T47D (cell line): ENCODE data around the gene COL1A2.
A peak's percentile ranks its signal among the peaks of the same experiment; 100 is the strongest.

ENCODE experiments used
- DNase-seq, 2 experiments: peaks; one replicate each; pipeline versions ENCODE4 v3.0.0 to v3.0.0-alpha.2; 2011 to 2012; ENCODE audit warnings: low read depth in 1 of 2, low spot score in 1 of 2
- JUND ChIP-seq: IDR thresholded peaks from 2 replicates; pipeline ENCODE4 v1.6.1; 2012; ENCODE audit warnings: low read depth
- in situ Hi-C: cut with HindIII; loops from 2 replicates; pipeline ENCODE4 v1.10.0; 2016; ENCODE audit warnings: low sequenced_read_pairs, low pct_unique_long_range_greater_than_20kb

COL1A2 gene

DNA sequence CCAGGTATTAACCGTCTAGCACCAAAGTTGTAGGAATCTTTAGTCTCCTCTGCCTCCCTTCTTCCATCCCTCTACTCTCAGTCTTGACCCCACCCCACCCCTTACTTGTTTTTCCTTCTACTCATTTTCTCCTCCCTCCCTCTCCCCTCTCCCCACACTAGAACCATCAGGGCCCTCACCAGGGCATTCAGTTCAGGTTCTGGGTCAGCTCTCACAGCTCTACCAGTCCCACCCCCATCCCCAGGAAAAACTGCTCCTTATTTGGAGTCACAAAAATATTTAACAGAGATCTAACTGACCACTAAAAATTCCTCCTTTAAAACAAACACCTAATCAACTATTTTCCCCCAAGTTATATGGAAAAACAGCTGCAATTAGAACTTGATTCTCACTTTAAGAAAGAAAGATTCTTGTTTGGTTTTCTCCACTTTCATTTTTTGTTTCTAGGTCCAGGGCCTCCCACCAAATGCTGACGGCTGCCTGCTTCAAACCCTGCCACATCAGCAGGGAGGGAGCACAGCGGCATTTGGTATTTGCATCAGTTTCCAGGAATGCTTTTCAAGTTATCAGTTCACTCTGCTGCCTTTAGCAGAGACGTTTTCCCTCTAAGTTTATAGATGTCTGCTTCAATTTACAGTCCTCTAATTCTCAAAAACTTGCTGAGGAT, 2.8 kb upstream of the COL1A2 start:
- DNase-seq: no peak
- in situ Hi-C loops: no loop called here
- TF ChIP-seq JUND: no peak

DNA sequence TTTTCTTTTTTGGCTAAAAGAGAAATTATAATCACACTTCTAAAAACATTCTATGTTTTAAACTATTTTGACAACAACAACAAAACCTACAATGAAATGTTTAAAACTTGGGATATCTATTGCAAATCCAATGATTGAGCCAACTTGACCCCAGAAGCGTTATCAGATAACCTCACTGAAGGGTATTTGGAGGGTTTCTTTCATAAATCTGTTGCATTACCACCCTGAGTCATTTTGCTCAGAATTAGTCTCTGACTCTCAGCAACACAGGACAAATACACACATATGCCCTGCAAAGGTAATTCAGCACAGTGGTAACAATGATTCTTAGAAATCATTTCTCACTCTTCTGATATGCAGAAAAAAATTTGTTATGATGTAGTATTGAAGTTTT, 2.3 kb upstream of the COL1A2 start:
- no peak for TF ChIP-seq JUND
- DNase-seq: no peak

DNA sequence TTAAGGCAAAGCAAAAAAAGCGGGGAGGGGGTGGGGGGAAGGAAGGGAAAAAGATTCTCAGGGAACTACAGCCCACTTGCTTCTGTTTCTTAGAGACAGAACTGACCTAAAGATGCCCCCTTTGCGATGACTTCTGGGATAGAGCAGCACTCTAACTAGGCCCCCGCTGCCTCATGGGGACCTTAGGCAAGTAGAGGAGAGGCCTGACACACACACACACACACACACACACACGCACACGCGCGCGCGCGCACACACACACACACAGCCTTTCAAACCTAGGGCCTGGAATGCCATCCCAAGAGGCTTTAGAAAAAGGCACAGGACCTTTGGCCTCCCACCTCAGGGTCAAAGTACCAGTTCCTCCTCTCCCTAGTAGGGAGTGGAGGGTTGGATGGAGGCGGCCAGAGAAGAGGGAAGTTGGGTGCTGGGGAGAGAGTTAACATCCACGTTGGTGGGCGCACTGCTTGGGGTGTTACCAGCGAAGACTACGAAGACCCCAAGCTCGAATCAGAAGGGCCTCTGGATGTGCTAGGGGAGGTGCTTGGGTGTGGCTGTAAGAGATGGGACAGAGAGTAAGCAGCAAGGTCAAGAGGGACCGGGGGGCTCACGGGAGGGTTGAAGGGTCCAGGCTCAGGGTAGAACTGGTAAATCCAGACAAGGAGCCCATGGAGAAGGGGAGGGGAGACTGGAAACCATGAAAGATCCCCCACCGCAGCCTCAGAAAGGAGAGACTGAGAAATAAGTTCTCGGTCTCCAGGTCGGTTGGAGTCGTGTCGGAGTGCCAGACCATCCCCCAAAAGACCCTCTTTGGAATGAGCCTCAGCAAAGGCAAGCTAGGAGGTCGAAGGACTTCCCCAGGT, 1.2 kb upstream of the COL1A2 start:
- no peak for DNase-seq
- TF ChIP-seq JUND: no peak
- in situ Hi-C loops: no loop called here

More for the DNA sequence above, 2.3 kb upstream of the COL1A2 start:
- in situ Hi-C loops: no loop called here

DNA sequence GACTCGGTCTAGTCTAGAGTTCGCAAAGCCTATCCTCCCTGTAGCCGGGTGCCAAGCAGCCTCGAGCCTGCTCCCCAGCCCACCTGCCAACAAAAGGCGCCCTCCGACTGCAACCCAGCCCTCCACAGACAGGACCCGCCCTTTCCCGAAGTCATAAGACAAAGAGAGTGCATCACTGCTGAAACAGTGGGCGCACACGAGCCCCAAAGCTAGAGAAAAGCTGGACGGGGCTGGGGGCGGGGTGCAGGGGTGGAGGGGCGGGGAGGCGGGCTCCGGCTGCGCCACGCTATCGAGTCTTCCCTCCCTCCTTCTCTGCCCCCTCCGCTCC, 622 bp upstream of the COL1A2 start:
- no peak for DNase-seq
- in situ Hi-C loops: no loop called here
- no peak for TF ChIP-seq JUND

DNA sequence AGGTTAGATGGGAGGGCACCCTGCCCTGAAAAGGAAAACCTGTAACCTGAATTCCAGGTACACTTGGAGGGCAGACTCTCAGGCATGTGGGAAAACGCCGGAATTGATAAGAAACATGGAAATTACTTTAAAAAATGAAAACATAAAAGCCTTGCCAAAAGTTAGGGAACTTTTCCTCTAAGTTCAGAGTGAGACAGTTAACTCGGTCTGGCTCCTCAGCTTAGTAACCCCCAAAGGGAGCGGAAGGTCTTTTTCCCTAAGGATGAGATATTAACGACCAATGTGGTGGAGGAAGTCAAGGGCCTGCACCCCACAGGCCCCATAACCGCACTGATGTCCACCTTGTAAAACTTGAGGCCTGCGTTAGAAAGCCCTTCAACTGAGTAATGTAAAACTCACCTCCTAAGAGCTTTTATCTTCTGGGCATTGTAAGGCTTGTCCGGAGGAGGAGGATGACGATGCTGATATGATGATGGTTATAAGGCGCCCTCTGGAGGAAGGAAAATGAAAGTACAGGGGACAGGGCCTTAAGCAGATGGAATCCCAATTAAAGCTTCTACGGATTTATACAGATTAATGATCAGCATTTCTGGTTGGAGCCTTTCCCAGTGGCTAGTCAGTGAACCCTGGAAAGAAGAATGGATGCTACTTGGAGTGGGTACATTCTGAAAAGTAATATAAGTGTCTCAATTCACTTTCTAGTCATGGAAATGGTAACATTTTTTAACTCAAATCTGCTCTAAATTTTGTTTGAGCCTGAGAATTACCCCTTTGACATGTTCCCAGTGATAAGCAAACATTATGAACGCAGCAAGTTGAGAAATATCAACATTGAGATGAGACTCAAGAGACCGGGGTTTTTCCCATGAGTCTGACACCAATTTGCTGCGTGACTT, 694 bp downstream of the COL1A2 start:
- in situ Hi-C loops: no loop called here
- TF ChIP-seq JUND: no peak
- peak; percentile 45 to 75 for DNase-seq

DNA sequence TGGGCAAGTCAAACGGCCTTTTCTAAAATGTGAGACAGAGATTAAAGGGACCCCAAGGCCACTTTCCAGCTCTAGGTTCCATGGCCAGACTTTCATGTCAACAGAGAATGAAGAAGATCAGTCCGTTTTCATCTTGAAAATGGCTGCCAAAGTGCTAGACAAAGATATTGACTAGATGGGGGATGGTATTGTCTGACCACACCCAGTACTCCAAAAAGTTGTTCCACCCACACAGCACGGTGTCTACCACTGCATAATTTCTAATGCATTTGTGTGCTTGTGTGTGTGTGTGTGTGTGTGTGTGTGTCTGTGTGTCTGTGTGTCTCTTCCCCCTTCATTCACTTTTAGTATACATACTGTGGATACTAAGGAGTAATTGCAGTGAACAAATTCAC, 1.3 kb downstream of the COL1A2 start:
- DNase-seq: no peak
- in situ Hi-C loops: no loop called here
- TF ChIP-seq JUND: no peak

DNA sequence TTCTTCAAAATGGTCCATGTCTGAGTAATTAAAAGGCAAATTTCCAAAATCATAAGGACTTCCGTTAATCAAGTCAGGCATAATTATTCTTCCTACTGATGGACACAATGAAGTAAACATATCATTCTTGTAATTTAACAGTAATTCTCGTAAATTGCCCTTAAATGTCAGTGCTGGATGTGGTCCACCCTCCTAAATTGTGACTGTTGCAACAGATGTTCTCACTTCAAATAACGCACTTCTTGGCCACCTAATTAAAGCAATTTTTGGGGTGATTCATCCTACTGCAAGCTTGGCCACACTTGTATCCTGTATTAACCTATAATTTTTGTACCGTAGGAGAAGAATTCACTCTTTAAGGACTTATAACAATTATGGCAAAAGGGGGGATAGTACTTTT, 1.9 kb downstream of the COL1A2 start:
- in situ Hi-C loops: no loop called here
- no peak for DNase-seq
- no peak for TF ChIP-seq JUND

DNA sequence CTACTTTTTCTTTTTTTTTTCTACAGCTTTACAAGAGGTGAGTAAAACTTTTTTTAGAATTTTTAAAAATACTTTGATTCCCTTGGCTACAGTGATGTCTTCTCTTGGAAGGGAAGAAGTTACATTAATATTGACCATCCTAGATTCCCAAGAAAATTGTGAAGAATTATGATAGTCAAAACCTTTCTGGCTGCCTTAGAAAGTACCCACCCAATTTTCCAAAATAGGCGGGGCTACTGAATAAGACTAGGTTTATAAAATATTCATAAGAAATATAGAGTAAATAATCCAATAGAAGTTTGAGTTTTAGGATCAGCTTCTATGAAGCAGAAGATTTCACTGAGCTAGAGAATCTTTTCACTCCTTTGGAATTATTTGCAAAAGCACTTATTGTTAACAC, 3.0 kb downstream of the COL1A2 start:
- DNase-seq: no peak
- TF ChIP-seq JUND: no peak
- in situ Hi-C loops: no loop called here

DNA sequence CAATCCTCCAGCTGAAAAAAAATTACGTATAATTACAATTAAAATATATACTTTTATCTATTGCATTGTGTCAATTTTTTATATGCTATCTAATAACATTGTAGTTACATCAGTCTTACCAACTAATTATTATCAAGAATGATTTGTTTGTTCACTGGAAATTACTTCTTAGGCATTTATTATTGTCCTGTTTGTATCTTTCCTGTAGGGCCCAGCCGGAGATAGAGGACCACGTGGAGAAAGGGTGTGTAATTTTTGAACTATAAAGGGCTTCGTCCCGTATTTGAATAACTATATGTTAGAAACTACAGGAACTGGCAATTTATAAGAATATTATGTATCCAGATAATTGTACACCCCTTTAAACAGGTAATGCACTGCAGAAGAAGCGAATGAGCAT, 4.1 kb downstream of the COL1A2 start:
- TF ChIP-seq JUND: no peak
- in situ Hi-C loops: no loop called here
- no peak for DNase-seq

DNA sequence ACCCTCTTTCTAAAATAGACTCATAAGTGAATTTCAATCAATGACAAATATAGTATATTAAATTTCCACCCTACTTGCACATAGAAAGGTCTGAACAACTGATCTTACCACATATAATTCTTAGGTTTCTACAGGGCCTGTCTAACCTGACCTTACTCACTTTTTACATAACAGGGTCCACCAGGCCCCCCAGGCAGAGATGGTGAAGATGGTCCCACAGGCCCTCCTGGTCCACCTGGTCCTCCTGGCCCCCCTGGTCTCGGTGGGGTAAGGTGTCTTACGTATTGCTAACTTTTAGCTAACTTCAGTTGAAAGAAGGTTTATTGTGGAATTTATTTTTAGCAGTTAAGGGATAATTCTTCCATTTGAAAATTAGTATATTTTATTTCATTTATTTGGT, 5.3 kb downstream of the COL1A2 start:
- no peak for TF ChIP-seq JUND
- DNase-seq: no peak
- in situ Hi-C loops: no loop called here

DNA sequence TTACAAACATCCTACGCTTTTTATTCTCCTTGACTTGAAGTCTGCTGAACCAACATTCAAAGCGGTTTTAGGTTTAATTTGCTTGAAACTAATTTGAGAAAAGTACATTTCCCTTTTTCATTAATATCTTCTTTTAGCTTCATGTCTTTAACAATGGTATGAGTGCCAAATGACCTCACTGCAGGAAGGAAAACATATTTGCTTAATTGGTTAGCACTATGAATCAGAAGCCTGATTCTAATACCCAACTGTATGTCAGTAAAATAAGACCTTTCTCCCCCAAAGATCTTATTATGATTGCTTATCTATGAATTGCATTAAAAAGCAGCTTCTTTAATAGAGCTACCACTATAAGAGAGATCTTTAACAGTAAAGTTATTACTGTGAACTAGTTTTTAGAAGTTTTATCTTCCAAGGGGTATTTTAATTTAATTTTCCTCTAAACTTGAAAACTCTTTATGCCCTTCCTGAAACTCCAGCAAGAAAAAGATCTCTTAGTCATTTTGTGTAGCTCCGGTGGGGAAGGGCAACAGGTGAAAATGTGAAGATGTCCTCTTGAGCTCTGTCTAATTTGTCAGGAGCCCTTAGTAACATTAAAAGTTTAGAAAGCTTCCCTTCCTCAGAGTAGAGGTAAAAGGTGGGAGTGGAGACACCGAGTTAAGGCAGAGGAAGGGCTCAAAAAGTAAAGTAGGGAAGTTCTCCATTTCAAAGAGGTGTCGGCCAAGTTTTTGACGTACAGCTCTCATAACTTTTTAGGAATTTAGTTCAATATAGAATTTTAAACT, 6.1 kb downstream of the COL1A2 start:
- in situ Hi-C loops: no loop called here
- DNase-seq: no peak
- TF ChIP-seq JUND: no peak

DNA sequence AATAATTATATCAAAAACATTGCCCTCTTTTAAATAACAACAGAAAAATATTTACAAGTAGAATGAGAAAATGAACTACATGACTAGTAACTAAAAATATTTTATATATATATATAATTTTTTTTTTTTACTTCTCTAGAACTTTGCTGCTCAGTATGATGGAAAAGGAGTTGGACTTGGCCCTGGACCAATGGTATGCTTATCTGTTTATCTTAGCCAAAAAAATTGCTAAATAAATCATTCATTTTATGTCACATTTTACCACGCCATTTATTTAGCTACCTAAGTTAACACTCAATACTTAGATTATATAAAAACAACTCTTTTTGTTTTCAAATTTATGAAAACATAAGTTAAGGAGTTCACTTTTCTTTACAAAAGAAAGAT, 6.7 kb downstream of the COL1A2 start:
- no peak for TF ChIP-seq JUND
- no peak for DNase-seq
- in situ Hi-C loops: no loop called here
